ENCODE data around the gene CNTN6. TPM values are rescaled to one million over a fixed set of nuclear protein-coding genes. Genes with fewer than 3 reads are reported as not detected.

The CNTN6 gene
- total and polyA plus RNA-seq, 2 of the 4 experiments (the other 2 are of a cell fraction): not detected

- POLR2A ChIA-PET (ENCODE audit: unreplicated experiment): no interaction called here
- H2BK120ac ChIP-seq (ENCODE audit: low read depth, low read length): no peak overlapping the region
- H3K27ac ChIP-seq (ENCODE audit: insufficient read depth, low read length): no peak overlapping the region
- H3K4ac ChIP-seq (ENCODE audit: low read depth, low read length): no peak overlapping the region
- H4K20me1 ChIP-seq (ENCODE audit: insufficient read depth, low read length): no peaks in the 10 kb centered on the region
- no peak overlapping the region for H3K9ac ChIP-seq (ENCODE audit: low read depth, low read length)
- no TSS peak for BruUV-seq (replicated peaks)
- no peak overlapping the region for H3K14ac ChIP-seq (replicated peaks; ENCODE audit: low read depth, low read length)
- H3K4me3 ChIP-seq (ENCODE audit: insufficient read depth, low read depth, low read length): no peak overlapping the region
- no peak overlapping the region for H4K91ac ChIP-seq (ENCODE audit: insufficient read depth, low read depth, low read length)
- no peak overlapping the region for H3K23ac ChIP-seq (ENCODE audit: low read depth, low read length)
- H2BK20ac ChIP-seq (ENCODE audit: low read depth, low read length): no peak overlapping the region
- no peaks in the 10 kb centered on the region for H3K36me3 ChIP-seq (ENCODE audit: control insufficient read depth, insufficient read depth, low read length)
- H3K4me1 ChIP-seq (ENCODE audit: control insufficient read depth, insufficient read depth, low read length): no peaks in the 10 kb centered on the region
- no peak overlapping the region for H2BK5ac ChIP-seq (ENCODE audit: low read depth, low read length, poor library complexity, severe bottlenecking)
- no peaks in the 10 kb centered on the region for H3K79me1 ChIP-seq (ENCODE audit: low read depth in 1 of 2, low read length in 2 of 2)
- WGBS, 2 experiments (ENCODE audit: extremely low coverage in 2 of 2, insufficient read length in 1 of 2): no CpG with 5 or more reads among the region's 3 CpGs
- H3K56ac ChIP-seq (ENCODE audit: extremely low read depth, insufficient read depth, low read length): no peak overlapping the region
- TF ChIP-seq FOS (IDR thresholded peaks at IDR 0.05; ENCODE audit: low read depth, low read length): no peak
- TF ChIP-seq CTCF (conservative IDR thresholded peaks at IDR 0.05; ENCODE audit: low read depth, low read length): no peak
- no peak for TF ChIP-seq POLR2A (IDR thresholded peaks at IDR 0.05; ENCODE audit: low read depth, low read length)
- no peak for TF ChIP-seq NFE2L2 (IDR thresholded peaks at IDR 0.05; ENCODE audit: low read depth, low read length)
- dilution Hi-C loops (cut with HindIII; ENCODE audit: low sequenced_read_pairs, unreplicated experiment) (no loop called here), in situ Hi-C loops (cut with MboI; ENCODE audit: low sequenced_read_pairs) (no loop called here), intact Hi-C loops (cut with micrococcal nuclease) (no loop called here)
- H4K5ac ChIP-seq (ENCODE audit: low read depth, low read length): no peak overlapping the region
- H4K8ac ChIP-seq (ENCODE audit: low read depth in 2 of 2, low read length in 2 of 2): no peak overlapping the region
- DNase-seq (no peak), ATAC-seq (ENCODE audit: low read depth) (no peak)
- no peak overlapping the region for H2AFZ ChIP-seq (replicated peaks; ENCODE audit: low read length, poor library complexity)
- no peak overlapping the region for H2AK5ac ChIP-seq (ENCODE audit: low read depth, low read length)
- no peak overlapping the region for H2BK15ac ChIP-seq (ENCODE audit: low read depth, low read length)
- no peak overlapping the region for H3K18ac ChIP-seq (ENCODE audit: low read depth, low read length)
- H3K9me3 ChIP-seq (ENCODE audit: control insufficient read depth, insufficient read depth, low read length): peaks cover 7% of the 10 kb centered on the region; the same call in 1 of the 2 replicates
- no peaks in the 10 kb centered on the region for H3K27me3 ChIP-seq (ENCODE audit: control insufficient read depth, insufficient read depth, low read length)
- H3K9me1 ChIP-seq (ENCODE audit: insufficient read depth, low read length): no peaks in the 10 kb centered on the region
- CTCF ChIA-PET: no interaction called here
- H2AK9ac ChIP-seq (replicated peaks; ENCODE audit: low read depth, low read length, poor library complexity): no peak overlapping the region
- H3K4me2 ChIP-seq (ENCODE audit: low read depth, low read length): no peak overlapping the region
Measured at GRCh38 chr3:1292571-1293071, 199.8 kb downstream of the CNTN6 start.
